C4-2B (cell line): ENCODE measurements around the gene UCKL1.

ENCODE experiments used
- ZFX ChIP-seq: fragments of 450-650 bp; IDR thresholded peaks from 2 replicates; pipeline ENCODE4 v1.6.1; 2017
- TF ChIP-seq, protein P1 (sequence below): fragments of 450-650 bp; conservative IDR thresholded peaks from 2 replicates; pipeline ENCODE4 v1.5.1; 2017; ENCODE audit warnings: mild to moderate bottlenecking

GRCh38 chr20:63942969-63943807 lies 13.0 kb downstream of the UCKL1 start:
- TF ChIP-seq, protein P1, sequence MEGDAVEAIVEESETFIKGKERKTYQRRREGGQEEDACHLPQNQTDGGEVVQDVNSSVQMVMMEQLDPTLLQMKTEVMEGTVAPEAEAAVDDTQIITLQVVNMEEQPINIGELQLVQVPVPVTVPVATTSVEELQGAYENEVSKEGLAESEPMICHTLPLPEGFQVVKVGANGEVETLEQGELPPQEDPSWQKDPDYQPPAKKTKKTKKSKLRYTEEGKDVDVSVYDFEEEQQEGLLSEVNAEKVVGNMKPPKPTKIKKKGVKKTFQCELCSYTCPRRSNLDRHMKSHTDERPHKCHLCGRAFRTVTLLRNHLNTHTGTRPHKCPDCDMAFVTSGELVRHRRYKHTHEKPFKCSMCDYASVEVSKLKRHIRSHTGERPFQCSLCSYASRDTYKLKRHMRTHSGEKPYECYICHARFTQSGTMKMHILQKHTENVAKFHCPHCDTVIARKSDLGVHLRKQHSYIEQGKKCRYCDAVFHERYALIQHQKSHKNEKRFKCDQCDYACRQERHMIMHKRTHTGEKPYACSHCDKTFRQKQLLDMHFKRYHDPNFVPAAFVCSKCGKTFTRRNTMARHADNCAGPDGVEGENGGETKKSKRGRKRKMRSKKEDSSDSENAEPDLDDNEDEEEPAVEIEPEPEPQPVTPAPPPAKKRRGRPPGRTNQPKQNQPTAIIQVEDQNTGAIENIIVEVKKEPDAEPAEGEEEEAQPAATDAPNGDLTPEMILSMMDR: no peak
- TF ChIP-seq ZFX: no peak
